ENCODE results near the gene FAS.

The FAS gene

GRCh38 chr10:88987243-88987725, 3.3 kb upstream of the FAS start:
- TF ChIP-seq ZBTB7A (IDR thresholded peaks at IDR 0.05; ENCODE audit: low read depth): no peak
- TF ChIP-seq CEBPB (IDR thresholded peaks at IDR 0.05): no peak
- TF ChIP-seq YY1 (IDR thresholded peaks at IDR 0.05; ENCODE audit: low read depth): no peak
- TF ChIP-seq EGR1 (IDR thresholded peaks at IDR 0.05): no peak
- TF ChIP-seq RAD21 (IDR thresholded peaks at IDR 0.05; ENCODE audit: low read depth): no peak
- TF ChIP-seq CREB1 (IDR thresholded peaks at IDR 0.05; ENCODE audit: low read depth): no peak
- no peak for TF ChIP-seq TEAD4 (IDR thresholded peaks at IDR 0.05)
- no peak for TF ChIP-seq TAF1 (IDR thresholded peaks at IDR 0.05; ENCODE audit: low read depth)
- TF ChIP-seq USF1 (IDR thresholded peaks at IDR 0.05): no peak
- TF ChIP-seq NFIC (IDR thresholded peaks at IDR 0.05): no peak
- TF ChIP-seq TCF12 (IDR thresholded peaks at IDR 0.05; ENCODE audit: low read depth): no peak
- no peak for TF ChIP-seq EP300 (IDR thresholded peaks at IDR 0.05; ENCODE audit: borderline replicate concordance)
- TF ChIP-seq MAX (IDR thresholded peaks at IDR 0.05): no peak
- TF ChIP-seq FOXM1 (IDR thresholded peaks at IDR 0.05; ENCODE audit: borderline replicate concordance, low read depth): no peak
- TF ChIP-seq REST (IDR thresholded peaks at IDR 0.05; ENCODE audit: low read depth): no peak

- TF ChIP-seq TCF12 (IDR thresholded peaks at IDR 0.05; ENCODE audit: low read depth) (no peak), USF1 (IDR thresholded peaks at IDR 0.05) (no peak), CEBPB (IDR thresholded peaks at IDR 0.05) (no peak), ZBTB7A (IDR thresholded peaks at IDR 0.05; ENCODE audit: low read depth) (no peak), REST (IDR thresholded peaks at IDR 0.05; ENCODE audit: low read depth) (no peak), MAX (IDR thresholded peaks at IDR 0.05) (no peak), TEAD4 (IDR thresholded peaks at IDR 0.05) (no peak), TAF1 (IDR thresholded peaks at IDR 0.05; ENCODE audit: low read depth) (no peak), EGR1 (IDR thresholded peaks at IDR 0.05) (no peak)
Observed at GRCh38 chr10:88987840-88988239, 2.8 kb upstream of the FAS start.

- TF ChIP-seq EP300 (IDR thresholded peaks at IDR 0.05; ENCODE audit: borderline replicate concordance) (no peak), TCF12 (IDR thresholded peaks at IDR 0.05; ENCODE audit: low read depth) (no peak), CEBPB (IDR thresholded peaks at IDR 0.05) (no peak), REST (IDR thresholded peaks at IDR 0.05; ENCODE audit: low read depth) (no peak)
Observed at GRCh38 chr10:88989423-88989822, 1.2 kb upstream of the FAS start.

- TF ChIP-seq CEBPB (IDR thresholded peaks at IDR 0.05) (peak; percentile 97), TEAD4 (IDR thresholded peaks at IDR 0.05) (no peak), USF1 (IDR thresholded peaks at IDR 0.05) (no peak), NFIC (IDR thresholded peaks at IDR 0.05) (peak; percentile 60; the same call in 1 of the 2 replicates), ZBTB7A (IDR thresholded peaks at IDR 0.05; ENCODE audit: low read depth) (no peak; the same call in 1 of the 2 replicates), RAD21 (IDR thresholded peaks at IDR 0.05; ENCODE audit: low read depth) (no peak), TCF12 (IDR thresholded peaks at IDR 0.05; ENCODE audit: low read depth) (no peak)
Observed at GRCh38 chr10:88989824-88990383, 694 bp upstream of the FAS start.
